Neuronal stem cell (in vitro differentiated cells): Measurements from ENCODE around the gene UEVLD.

Source experiments
- DNase-seq: peaks from one replicate; pipeline ENCODE4 v3.0.0-alpha.2; 2013; ENCODE audit warnings: low spot score
- H2AFZ ChIP-seq: one replicate; pipeline ENCODE4 v1.6.1; 2013; ENCODE audit warnings: mild to moderate bottlenecking, low read length, inconsistent platforms
- H2AK5ac ChIP-seq: 2 replicates; pipeline ENCODE4 v1.6.1; 2013; ENCODE audit warnings: low read depth, mild to moderate bottlenecking, inconsistent platforms, low read length, moderate library complexity, mixed read lengths
- H2BK120ac ChIP-seq: 2 replicates; pipeline ENCODE4 v1.6.1; 2013; ENCODE audit warnings: low read depth, mild to moderate bottlenecking, inconsistent platforms, low read length, moderate library complexity, mixed read lengths
- H2BK12ac ChIP-seq: one replicate; pipeline ENCODE4 v1.6.1; 2013; ENCODE audit warnings: low read length, inconsistent platforms
- H2BK15ac ChIP-seq: 2 replicates; pipeline ENCODE4 v1.6.1; 2013; ENCODE audit warnings: mild to moderate bottlenecking, low read length, inconsistent platforms, mixed read lengths
- H2BK5ac ChIP-seq: one replicate; pipeline ENCODE4 v1.6.1; 2013; ENCODE audit warnings: inconsistent platforms, mild to moderate bottlenecking, low read length, moderate library complexity
- H3K14ac ChIP-seq: one replicate; pipeline ENCODE4 v1.6.1; 2013; ENCODE audit warnings: low read length, inconsistent platforms
- H3K18ac ChIP-seq: 2 replicates; pipeline ENCODE4 v1.6.1; 2013; ENCODE audit warnings: low read length, inconsistent platforms
- H3K23ac ChIP-seq: 2 replicates; pipeline ENCODE4 v1.6.1; 2013; ENCODE audit warnings: low read depth, mild to moderate bottlenecking, mixed read lengths, low read length, inconsistent platforms; ENCODE audit not compliant: poor library complexity
- H3K27ac ChIP-seq: replicated peaks from 3 replicates; pipeline ENCODE4 v1.5.1; 2013; ENCODE audit warnings: low read length, inconsistent platforms
- H3K27me3 ChIP-seq, 3 experiments: 2 replicates each; pipeline ENCODE4 v1.6.1; 2013; ENCODE audit warnings: low read length in 3 of 3, mild to moderate bottlenecking in 2 of 3, inconsistent platforms in 1 of 3, low read depth in 1 of 3, mixed read lengths in 1 of 3, moderate library complexity in 1 of 3; ENCODE audit not compliant: control insufficient read depth in 3 of 3, insufficient read depth in 3 of 3
- H3K36me3 ChIP-seq, 2 donors: replicated peaks in 1 of 2; 2 replicates each; pipeline ENCODE4 v1.6.1; 2013; ENCODE audit warnings: low read length in 2 of 2; ENCODE audit not compliant: control insufficient read depth in 2 of 2, insufficient read depth in 2 of 2
- H3K4ac ChIP-seq: 2 replicates; pipeline ENCODE4 v1.6.1; 2013; ENCODE audit warnings: inconsistent platforms, mild to moderate bottlenecking, low read length, moderate library complexity
- H3K4me1 ChIP-seq, 2 donors: 1 replicate in 1 of 2; 2 replicates in 1 of 2; pipeline ENCODE4 v1.6.1; 2013; ENCODE audit warnings: low read length in 2 of 2, low read depth in 1 of 2; ENCODE audit not compliant: control insufficient read depth in 2 of 2, insufficient read depth in 1 of 2
- H3K4me2 ChIP-seq: one replicate; pipeline ENCODE4 v1.6.1; 2013; ENCODE audit warnings: mild to moderate bottlenecking, low read length, inconsistent platforms; ENCODE audit not compliant: insufficient read depth, poor library complexity, severe bottlenecking
- H3K4me3 ChIP-seq, 2 donors: 2 replicates each; pipeline ENCODE4 v1.5.1; 2013; ENCODE audit warnings: low read length in 2 of 2, mild to moderate bottlenecking in 2 of 2, inconsistent platforms in 1 of 2, moderate library complexity in 1 of 2
- H3K79me1 ChIP-seq: one replicate; pipeline ENCODE4 v1.6.1; 2013; ENCODE audit warnings: low read depth, mild to moderate bottlenecking, inconsistent platforms, low read length, moderate library complexity
- H3K9ac ChIP-seq: one replicate; pipeline ENCODE4 v1.6.1; 2013; ENCODE audit warnings: mild to moderate bottlenecking, low read depth, low read length, inconsistent platforms; ENCODE audit not compliant: poor library complexity
- H3K9me3 ChIP-seq, 2 donors: replicated peaks in 1 of 2; 2 replicates each; pipeline versions ENCODE3 to v1.6.1; 2013; ENCODE audit warnings: low read length in 2 of 2, mild to moderate bottlenecking in 2 of 2, inconsistent platforms in 1 of 2, low read depth in 1 of 2, mixed read lengths in 1 of 2, moderate library complexity in 1 of 2; ENCODE audit not compliant: control insufficient read depth in 2 of 2, insufficient read depth in 1 of 2
- H4K8ac ChIP-seq: one replicate; pipeline ENCODE4 v1.6.1; 2013; ENCODE audit warnings: low read depth, mild to moderate bottlenecking, inconsistent platforms, low read length, moderate library complexity
- H4K91ac ChIP-seq: one replicate; pipeline ENCODE4 v1.6.1; 2013; ENCODE audit warnings: low read length, low read depth, mild to moderate bottlenecking, inconsistent platforms; ENCODE audit not compliant: poor library complexity
- WGBS, 2 donors: extraction: QIAGEN DNeasy Blood & Tissue Kit; methylation state at CpG; one replicate each; pipeline ENCODE4 v1.1.7; 2013; ENCODE audit warnings: missing lambda C conversion rate in 2 of 2, mixed read lengths in 1 of 2; ENCODE audit not compliant: insufficient read length in 2 of 2, insufficient replicate concordance in 1 of 2; ENCODE audit errors: extremely low coverage in 2 of 2; 5-methylcytosine and 5-hydroxymethylcytosine counted together

Gene UEVLD

DNA sequence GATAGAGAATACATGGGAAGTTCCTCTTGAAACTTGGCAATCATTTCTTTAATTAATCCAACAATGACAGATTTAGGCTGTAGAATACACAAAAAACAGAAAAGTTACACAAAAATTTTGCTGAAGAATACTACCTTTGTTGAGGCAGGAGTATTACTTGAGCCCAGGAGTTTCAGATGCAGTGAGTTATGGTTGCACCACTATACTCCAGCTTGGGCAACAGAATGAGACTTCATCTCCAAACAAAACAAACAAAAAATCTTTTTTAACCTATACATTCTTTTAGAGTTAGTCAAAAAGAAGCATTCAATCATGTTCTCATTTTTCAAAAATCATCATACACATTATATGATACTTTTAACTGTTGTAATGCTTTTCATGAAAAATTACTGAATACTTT lies 22.1 kb downstream of the UEVLD start:
- Histone ChIP-seq H2BK12ac (no peak overlapping the region), H2AK5ac (no peak overlapping the region), H3K4me2 (no peak overlapping the region), H3K79me1 (no peaks in the 10 kb centered on the region), H2AFZ (no peak overlapping the region), H4K91ac (no peak overlapping the region), H3K9ac (no peak overlapping the region), H4K8ac (no peak overlapping the region), H3K27ac (no peak overlapping the region), H3K4me1 (no peaks in the 10 kb centered on the region), H3K27me3 (no peaks in the 10 kb centered on the region), H3K23ac (no peak overlapping the region), H2BK5ac (no peak overlapping the region), H3K36me3 (peaks cover 0 to 68% of the 10 kb centered on the region in 2 donors), H2BK15ac (no peak overlapping the region), H3K4ac (no peak overlapping the region), H3K14ac (no peak overlapping the region), H2BK120ac (no peak overlapping the region), H3K9me3 (no peaks in the 10 kb centered on the region), H3K18ac (no peak overlapping the region), H3K4me3 (no peak overlapping the region)
- no peak for DNase-seq

- no peaks in the 10 kb centered on the region for H3K9me3 ChIP-seq
- no peak for DNase-seq
- H2BK12ac ChIP-seq, result no peak overlapping the region
Measured at GRCh38 chr11:18564149-18564548, 24.4 kb downstream of the UEVLD start.

DNA sequence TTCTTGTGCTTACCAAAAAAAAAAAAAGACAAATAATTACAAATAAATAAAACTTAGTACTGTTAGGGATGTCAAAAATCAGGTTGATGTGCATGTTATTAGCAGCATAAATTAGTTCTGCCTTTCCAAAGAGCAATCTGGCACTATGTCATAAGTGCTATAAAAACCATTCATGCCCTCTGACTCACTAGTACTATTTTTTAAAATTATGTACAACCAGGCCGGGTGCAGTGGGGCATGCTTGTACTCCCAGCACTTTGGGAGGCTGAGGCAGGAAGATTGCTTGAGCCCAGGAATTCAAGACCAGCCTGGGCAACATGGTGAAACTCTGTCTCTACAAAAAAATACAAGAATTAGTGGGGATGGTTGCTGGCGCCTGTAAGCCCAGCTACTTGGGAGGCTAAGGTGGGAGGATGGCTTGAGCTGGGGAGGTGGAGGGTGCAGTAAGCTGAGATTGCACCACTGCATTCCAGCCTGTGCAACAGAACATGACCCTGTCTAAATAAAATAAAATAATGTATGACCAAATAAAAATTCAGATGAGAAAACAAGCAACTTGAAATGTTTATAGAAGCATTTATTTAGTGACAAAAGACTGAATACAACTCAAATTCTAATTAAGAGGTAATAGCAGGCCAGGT lies 25.3 kb downstream of the UEVLD start:
- Histone ChIP-seq H3K4ac (no peak overlapping the region), H3K79me1 (no peaks in the 10 kb centered on the region), H2BK120ac (no peak overlapping the region), H3K4me2 (no peak overlapping the region), H3K9me3 (no peaks in the 10 kb centered on the region), H3K4me1 (no peaks in the 10 kb centered on the region), H3K18ac (no peak overlapping the region), H2AFZ (no peak overlapping the region), H2BK15ac (no peak overlapping the region), H2BK5ac (no peak overlapping the region), H4K91ac (no peak overlapping the region), H3K4me3 (no peak overlapping the region), H3K36me3 (peaks cover 0 to 58% of the 10 kb centered on the region in 2 donors), H4K8ac (no peak overlapping the region), H3K27me3 (no peaks in the 10 kb centered on the region), H2BK12ac (no peak overlapping the region), H3K9ac (no peak overlapping the region), H2AK5ac (no peak overlapping the region), H3K27ac (no peak overlapping the region), H3K23ac (no peak overlapping the region), H3K14ac (no peak overlapping the region)
- WGBS, 2 donors, result no CpG with 5 or more reads among the region's 2 CpGs
- DNase-seq, result no peak

More at GRCh38 chr11:18564149-18564548, 24.4 kb downstream of the UEVLD start:
- Histone ChIP-seq H4K91ac (no peak overlapping the region), H3K14ac (no peak overlapping the region), H3K4ac (no peak overlapping the region), H3K4me3 (no peak overlapping the region), H3K36me3 (peaks cover 0 to 58% of the 10 kb centered on the region in 2 donors), H2AK5ac (no peak overlapping the region), H3K79me1 (no peaks in the 10 kb centered on the region), H3K4me1 (no peaks in the 10 kb centered on the region), H3K18ac (no peak overlapping the region), H3K23ac (no peak overlapping the region), H2BK120ac (no peak overlapping the region), H4K8ac (no peak overlapping the region), H2AFZ (no peak overlapping the region), H2BK5ac (no peak overlapping the region), H3K9ac (no peak overlapping the region), H2BK15ac (no peak overlapping the region), H3K27me3 (no peaks in the 10 kb centered on the region), H3K27ac (no peak overlapping the region), H3K4me2 (no peak overlapping the region)

GRCh38 chr11:18548001-18548400 lies 40.5 kb downstream of the UEVLD start:
- no peak overlapping the region for H2BK5ac ChIP-seq
- no CpG with 5 or more reads among the region's 2 CpGs for WGBS, 2 donors

More at GRCh38 chr11:18548001-18548400, 40.5 kb downstream of the UEVLD start:
- Histone ChIP-seq H3K4ac (no peak overlapping the region), H3K18ac (no peak overlapping the region), H3K79me1 (no peaks in the 10 kb centered on the region), H3K27ac (no peak overlapping the region), H3K36me3 (peaks cover 0 to 43% of the 10 kb centered on the region in 2 donors), H3K4me1 (no peaks in the 10 kb centered on the region), H2BK120ac (no peak overlapping the region), H3K4me2 (no peak overlapping the region), H3K23ac (no peak overlapping the region), H2AK5ac (no peak overlapping the region), H3K4me3 (no peak overlapping the region), H3K14ac (no peak overlapping the region), H4K8ac (no peak overlapping the region), H3K9ac (no peak overlapping the region), H3K27me3 (no peaks in the 10 kb centered on the region), H3K9me3 (no peaks in the 10 kb centered on the region), H2AFZ (no peak overlapping the region), H2BK12ac (no peak overlapping the region), H4K91ac (no peak overlapping the region), H2BK15ac (no peak overlapping the region)
- DNase-seq, result no peak
